Progenitor cell of endocrine pancreas (in vitro differentiated cells): ENCODE results near the gene SEMA6B. TPM values are rescaled to one million over a fixed set of nuclear protein-coding genes. Genes with fewer than 3 reads are reported as not detected.

Experiments
- DNase-seq: peaks from one replicate; pipeline ENCODE4 v3.0.0; 2021; ENCODE audit warnings: low spot score; ENCODE audit not compliant: unreplicated experiment
- H3K27ac Mint-ChIP-seq: 2 replicates; pipeline ENCODE4 v1.8.0; 2021; ENCODE audit warnings: mild to moderate bottlenecking, moderate library complexity, mixed read lengths
- H3K27me3 Mint-ChIP-seq: 2 replicates; pipeline ENCODE4 v1.8.0; 2021; ENCODE audit warnings: mixed read lengths
- H3K36me3 Mint-ChIP-seq: 2 replicates; pipeline ENCODE4 v1.8.0; 2022; ENCODE audit warnings: mixed read lengths; ENCODE audit not compliant: insufficient read depth
- H3K4me1 Mint-ChIP-seq: 2 replicates; pipeline ENCODE4 v1.8.0; 2021; ENCODE audit warnings: low read depth, mixed read lengths
- H3K4me3 Mint-ChIP-seq: 2 replicates; pipeline ENCODE4 v1.8.0; 2021; ENCODE audit warnings: low read depth, mild to moderate bottlenecking, moderate library complexity, mixed read lengths
- H3K9me3 Mint-ChIP-seq: 2 replicates; pipeline ENCODE4 v1.8.0; 2021; ENCODE audit warnings: low read depth, mixed read lengths
- CTCF ChIP-seq: fragments of 200-600 bp; sonication (generic); IDR thresholded peaks from one replicate; pipeline ENCODE4 v1.5.0; 2021; ENCODE audit warnings: antibody characterized with exemption, mild to moderate bottlenecking; ENCODE audit not compliant: unreplicated experiment
- total RNA-seq: library from RNA; stranded (reverse); gene quantifications from 2 replicates; pipeline ENCODE4 v1.2.1, GENCODE V29; 2021

SEMA6B gene
- total RNA-seq, 1 donor from 2014 or later = 26.6 TPM

GRCh38 chr19:4554717-4555116 lies 4.8 kb downstream of the SEMA6B start:
- H3K4me3 Mint-ChIP-seq = no peak overlapping the region
- TF ChIP-seq CTCF = no peak
- peaks cover 22% of the 10 kb centered on the region for H3K36me3 Mint-ChIP-seq
- no peak for DNase-seq
- no peaks in the 10 kb centered on the region for H3K4me1 Mint-ChIP-seq
- H3K27ac Mint-ChIP-seq = no peak overlapping the region
- H3K27me3 Mint-ChIP-seq = no peaks in the 10 kb centered on the region
- no peaks in the 10 kb centered on the region for H3K9me3 Mint-ChIP-seq

GRCh38 chr19:4553775-4554174 lies 5.7 kb downstream of the SEMA6B start:
- no peak for DNase-seq
- H3K4me3 Mint-ChIP-seq = no peak overlapping the region
- no peak for TF ChIP-seq CTCF
- no peaks in the 10 kb centered on the region for H3K9me3 Mint-ChIP-seq
- peaks cover 24% of the 10 kb centered on the region for H3K36me3 Mint-ChIP-seq
- H3K27ac Mint-ChIP-seq = no peak overlapping the region
- H3K27me3 Mint-ChIP-seq = no peaks in the 10 kb centered on the region
- H3K4me1 Mint-ChIP-seq = no peaks in the 10 kb centered on the region

DNA sequence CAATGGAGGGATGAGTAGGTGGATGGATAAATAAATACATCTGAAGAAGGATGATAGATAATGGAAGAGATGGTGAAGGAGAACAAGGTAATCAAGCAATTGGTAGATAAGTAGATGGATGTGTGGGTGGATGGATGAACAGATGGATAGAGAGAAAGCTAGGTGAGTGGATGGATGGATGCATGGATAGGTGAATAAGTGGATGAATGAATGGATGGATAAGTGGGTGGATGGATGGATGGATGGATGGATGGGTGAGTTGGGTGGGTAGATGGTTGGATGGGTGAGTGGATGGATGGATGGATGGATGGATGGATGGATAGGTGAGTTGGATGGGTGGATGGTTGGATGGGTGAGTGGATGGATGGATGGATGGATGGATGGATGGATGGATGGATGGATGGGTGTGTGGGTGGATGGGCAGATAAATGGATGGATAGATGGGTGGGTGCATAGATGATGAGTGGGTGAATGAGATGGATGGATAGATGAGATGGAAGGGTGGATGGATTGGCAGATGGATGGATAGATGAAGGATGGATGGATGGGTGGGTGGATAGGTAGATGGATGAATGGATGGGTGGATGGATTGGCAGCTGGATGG lies 6.3 kb downstream of the SEMA6B start:
- Mint-ChIP-seq H3K27ac (no peak overlapping the region), H3K4me1 (no peaks in the 10 kb centered on the region)

GRCh38 chr19:4552525-4552819 lies 7.0 kb downstream of the SEMA6B start:
- no peak for TF ChIP-seq CTCF
- Mint-ChIP-seq H3K27ac (no peak overlapping the region), H3K9me3 (no peaks in the 10 kb centered on the region), H3K27me3 (no peaks in the 10 kb centered on the region), H3K4me3 (no peak overlapping the region), H3K4me1 (no peaks in the 10 kb centered on the region), H3K36me3 (peaks cover 24% of the 10 kb centered on the region)
- no peak for DNase-seq

More for the DNA sequence above, 6.3 kb downstream of the SEMA6B start:
- no peak for TF ChIP-seq CTCF
- Mint-ChIP-seq H3K9me3 (no peaks in the 10 kb centered on the region), H3K4me3 (no peak overlapping the region), H3K36me3 (peaks cover 24% of the 10 kb centered on the region), H3K27me3 (no peaks in the 10 kb centered on the region)
- DNase-seq = no peak

- Mint-ChIP-seq H3K36me3 (peaks cover 20% of the 10 kb centered on the region), H3K27me3 (no peaks in the 10 kb centered on the region), H3K27ac (no peak overlapping the region), H3K9me3 (no peaks in the 10 kb centered on the region), H3K4me3 (no peak overlapping the region), H3K4me1 (no peaks in the 10 kb centered on the region)
- no peak for DNase-seq
- no peak for TF ChIP-seq CTCF
Measured at GRCh38 chr19:4550479-4551050, 8.9 kb downstream of the SEMA6B start.
